ENCODE results near the gene ASXL3. TPM values are rescaled to one million over a fixed set of nuclear protein-coding genes. Genes with fewer than 3 reads are reported as not detected.

ASXL3 gene
- total RNA-seq, 1 experiment from 2014 or later: not detected

- TF ChIP-seq SIN3A (IDR thresholded peaks at IDR 0.05; ENCODE audit: low read depth): no peak
- TF ChIP-seq ZFX (IDR thresholded peaks at IDR 0.05): no peak
- TF ChIP-seq SRF (IDR thresholded peaks at IDR 0.05; ENCODE audit: low read depth): no peak
Measured at GRCh38 chr18:33652635-33653034, 74.6 kb downstream of the ASXL3 start (continued).

- Histone ChIP-seq H3K4me3 (replicated peaks in 1 of 2; ENCODE audit: low read depth in 1 of 2, low read length in 2 of 2) (no peak overlapping the region), H3K4me1 (ENCODE audit: control insufficient read depth in 1 of 2, insufficient read depth in 2 of 2, low read length in 2 of 2) (no peaks in the 10 kb centered on the region), H2AFZ (ENCODE audit: low read depth, low read length, poor library complexity, severe bottlenecking) (no peak overlapping the region), H3K27me3 (ENCODE audit: insufficient read depth, low read length) (no peaks in the 10 kb centered on the region), H4K20me1 (ENCODE audit: insufficient read depth) (no peaks in the 10 kb centered on the region), H3K36me3 (ENCODE audit: control insufficient read depth in 1 of 2, insufficient read depth in 2 of 2, low read length in 2 of 2) (no peaks in the 10 kb centered on the region), H3K9ac (ENCODE audit: low read length) (no peak overlapping the region), H3K9me3 (ENCODE audit: control insufficient read depth in 1 of 2, insufficient read depth in 1 of 2, low read depth in 1 of 2, low read length in 2 of 2) (peaks cover 6 to 11% of the 10 kb centered on the region in 2 experiments; a peak in 2 of 4 replicates), H3K79me2 (ENCODE audit: insufficient read depth, low read length) (no peaks in the 10 kb centered on the region), H3K27ac (ENCODE audit: low read depth, low read length) (no peak overlapping the region), H3K9me2 (ENCODE audit: insufficient read depth) (no peaks in the 10 kb centered on the region), H3K4me2 (ENCODE audit: low read length) (no peak overlapping the region)
- RAD21 ChIA-PET (ENCODE audit: low non-redundant PET in 1 of 2, low total read pairs in 2 of 2, uncharacterized antibody in 2 of 2, unreplicated experiment in 2 of 2): no interaction called here
- POLR2A ChIA-PET: no interaction called here
- BruUV-seq (replicated peaks): no TSS peak
- TF ChIP-seq POLR2A (IDR thresholded peaks at IDR 0.05; ENCODE audit: borderline replicate concordance, extremely low read depth, insufficient read depth, insufficient read length) (no peak), SIN3A (IDR thresholded peaks at IDR 0.05; ENCODE audit: low read depth) (no peak), CEBPB (IDR thresholded peaks at IDR 0.05; ENCODE audit: low read depth) (no peak), ZNF274 (IDR thresholded peaks at IDR 0.05; ENCODE audit: low read depth, low read length) (no peak), ATF3 (IDR thresholded peaks at IDR 0.05) (no peak), SRF (IDR thresholded peaks at IDR 0.05; ENCODE audit: low read depth) (no peak), CBX3 (IDR thresholded peaks at IDR 0.05; ENCODE audit: low read depth) (no peak), EZH2 (IDR thresholded peaks at IDR 0.05) (no peak), CTCF (IDR thresholded peaks at IDR 0.05 in 2 of 3, conservative IDR thresholded peaks at IDR 0.05 in 1 of 3; ENCODE audit: borderline replicate concordance in 1 of 3, insufficient read depth in 1 of 3, low read depth in 2 of 3, low read length in 2 of 3) (no peak), REST (IDR thresholded peaks at IDR 0.05; ENCODE audit: low read depth) (no peak), YY1 (IDR thresholded peaks at IDR 0.05; ENCODE audit: extremely low read depth, insufficient replicate concordance, low read depth, low read length) (no peak), ZBTB33 (IDR thresholded peaks at IDR 0.05; ENCODE audit: extremely low read depth, insufficient replicate concordance, low read length) (no peak), TCF7L2 (IDR thresholded peaks at IDR 0.05; ENCODE audit: borderline replicate concordance, extremely low read depth, insufficient read depth, insufficient read length) (no peak)
- intact Hi-C loops (cut with micrococcal nuclease): no loop called here
- CTCF ChIA-PET: no interaction called here
- no peak for DNase-seq (ENCODE audit: low read depth, low spot score)
- ATAC-seq: no peak
Measured at GRCh38 chr18:33653231-33653630, 75.2 kb downstream of the ASXL3 start.

Measured in HCT116 (cell line).